IPS-18a (cell line): ENCODE data around the gene SLC39A11.
"Not testable (repeated sequence)": the region's sequence is repeated elsewhere in the genome, so short reads cannot be mapped to it uniquely, and the experiment has no call there.

ENCODE experiments used
- H3K27ac ChIP-seq: one replicate; pipeline ENCODE4 v1.5.1; 2013; ENCODE audit warnings: low read length
- H3K27me3 ChIP-seq: one replicate; pipeline ENCODE4 v1.6.1; 2013; ENCODE audit warnings: mild to moderate bottlenecking, low read length; ENCODE audit not compliant: control insufficient read depth, insufficient read depth
- H3K36me3 ChIP-seq: one replicate; pipeline ENCODE4 v1.6.1; 2013; ENCODE audit warnings: low read depth, low read length; ENCODE audit not compliant: control insufficient read depth
- H3K4me1 ChIP-seq: one replicate; pipeline ENCODE4 v1.6.1; 2013; ENCODE audit warnings: low read depth, low read length; ENCODE audit not compliant: control insufficient read depth
- H3K4me3 ChIP-seq: one replicate; pipeline ENCODE4 v1.5.1; 2013; ENCODE audit warnings: low read length
- H3K9ac ChIP-seq: one replicate; pipeline ENCODE4 v1.6.1; 2013; ENCODE audit warnings: mild to moderate bottlenecking, low read length, moderate library complexity
- H3K9me3 ChIP-seq: one replicate; pipeline ENCODE4 v1.6.1; 2013; ENCODE audit warnings: low read depth, low read length; ENCODE audit not compliant: control insufficient read depth

The SLC39A11 gene

DNA sequence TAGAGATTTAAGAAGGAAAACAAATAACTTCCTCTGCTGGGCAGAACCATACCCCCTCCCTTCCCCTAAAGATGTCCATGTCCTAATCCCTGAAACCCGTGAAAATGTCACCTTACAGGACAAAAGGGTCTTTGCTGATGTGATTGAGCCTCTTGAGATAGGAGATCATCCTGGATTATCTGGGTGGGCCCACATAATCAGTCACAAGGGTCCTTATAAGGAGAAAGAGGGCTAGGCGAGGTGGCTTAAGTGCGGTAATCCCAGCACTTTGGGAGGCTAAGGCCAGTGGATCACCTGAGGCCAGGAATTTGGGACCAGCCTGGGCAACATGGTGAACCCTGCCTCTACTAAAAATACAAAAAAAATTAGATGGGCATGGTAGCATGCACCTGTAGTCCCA, 12.0 kb upstream of the SLC39A11 start:
- H3K9ac ChIP-seq, result no peak overlapping the region
- no peak overlapping the region for H3K27ac ChIP-seq
- no peaks in the 10 kb centered on the region for H3K27me3 ChIP-seq
- no peaks in the 10 kb centered on the region for H3K36me3 ChIP-seq
- H3K4me3 ChIP-seq, result no peak overlapping the region
- H3K9me3 ChIP-seq, result no peaks in the 10 kb centered on the region
- H3K4me1 ChIP-seq, result no peaks in the 10 kb centered on the region

- H3K27ac ChIP-seq, result no peak overlapping the region
- H3K9ac ChIP-seq, result no peak overlapping the region
- no peaks in the 10 kb centered on the region for H3K9me3 ChIP-seq
- no peaks in the 10 kb centered on the region for H3K27me3 ChIP-seq
- no peak overlapping the region for H3K4me3 ChIP-seq
- H3K4me1 ChIP-seq, result no peaks in the 10 kb centered on the region
- H3K36me3 ChIP-seq, result no peaks in the 10 kb centered on the region
Measured at GRCh38 chr17:73103641-73104335, 11.3 kb upstream of the SLC39A11 start.

DNA sequence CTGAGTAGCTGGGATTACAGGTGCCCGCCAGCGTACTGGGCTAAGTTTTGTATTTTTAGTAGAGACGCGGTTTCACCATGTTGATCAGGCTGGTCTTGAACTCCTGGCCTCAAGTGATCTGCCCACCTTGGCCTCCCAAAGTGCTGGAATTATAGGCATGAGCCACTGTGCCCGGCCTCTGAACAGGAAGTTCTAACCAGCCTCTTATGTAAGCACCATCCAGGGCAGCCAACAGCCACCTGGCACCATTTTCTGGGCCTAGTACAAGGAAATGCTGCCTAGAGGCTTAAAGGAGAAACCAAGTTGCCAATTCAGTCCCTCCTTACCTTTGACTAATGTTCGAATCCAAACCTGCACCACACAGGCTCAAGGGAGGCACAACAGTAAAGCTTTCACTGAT, 8.5 kb upstream of the SLC39A11 start:
- Histone ChIP-seq H3K4me1 (no peaks in the 10 kb centered on the region), H3K9ac (no peak overlapping the region), H3K27me3 (no peaks in the 10 kb centered on the region), H3K9me3 (no peaks in the 10 kb centered on the region), H3K36me3 (no peaks in the 10 kb centered on the region), H3K27ac (no peak overlapping the region), H3K4me3 (no peak overlapping the region)

- H3K9me3 ChIP-seq, result no peaks in the 10 kb centered on the region
- H3K4me3 ChIP-seq, result no peak overlapping the region
- H3K36me3 ChIP-seq, result no peaks in the 10 kb centered on the region
- no peak overlapping the region for H3K27ac ChIP-seq
- H3K9ac ChIP-seq, result no peak overlapping the region
- H3K4me1 ChIP-seq, result no peaks in the 10 kb centered on the region
- H3K27me3 ChIP-seq, result no peaks in the 10 kb centered on the region
Measured at GRCh38 chr17:73100363-73100762, 7.9 kb upstream of the SLC39A11 start.

- H3K27me3 ChIP-seq, result no peaks in the 10 kb centered on the region
- no peak overlapping the region for H3K4me3 ChIP-seq
- no peak overlapping the region for H3K27ac ChIP-seq
- H3K4me1 ChIP-seq, result no peaks in the 10 kb centered on the region
- H3K9ac ChIP-seq, result no peak overlapping the region
- no peaks in the 10 kb centered on the region for H3K9me3 ChIP-seq
- H3K36me3 ChIP-seq, result no peaks in the 10 kb centered on the region
Measured at GRCh38 chr17:73099511-73099910, 7.0 kb upstream of the SLC39A11 start.

DNA sequence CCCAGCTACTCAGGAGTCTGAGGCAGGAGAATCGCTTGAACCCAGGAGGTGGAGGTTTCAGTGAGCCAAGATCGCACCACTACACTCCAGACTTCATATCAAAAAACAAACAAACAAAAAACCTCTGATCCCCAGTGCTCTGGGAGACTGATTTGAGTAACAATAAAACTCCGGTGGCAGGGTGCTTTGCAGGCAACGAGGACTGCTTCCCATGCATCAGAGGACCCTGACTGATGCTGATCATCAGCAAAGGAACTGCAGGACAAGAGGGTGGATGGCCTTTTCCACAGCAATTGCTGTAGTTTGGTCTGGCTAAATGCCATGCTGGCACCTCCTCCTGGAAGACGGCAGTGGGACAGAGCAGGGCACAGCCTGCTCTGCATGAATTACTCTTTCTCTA, 6.4 kb upstream of the SLC39A11 start:
- no peaks in the 10 kb centered on the region for H3K27me3 ChIP-seq
- no peak overlapping the region for H3K9ac ChIP-seq
- H3K9me3 ChIP-seq, result no peaks in the 10 kb centered on the region
- H3K27ac ChIP-seq, result no peak overlapping the region
- H3K4me3 ChIP-seq, result no peak overlapping the region
- H3K36me3 ChIP-seq, result no peaks in the 10 kb centered on the region
- H3K4me1 ChIP-seq, result no peaks in the 10 kb centered on the region

- H3K9me3 ChIP-seq, H3K27me3 ChIP-seq, H3K4me1 ChIP-seq, H3K27ac ChIP-seq, H3K9ac ChIP-seq, H3K36me3 ChIP-seq, H3K4me3 ChIP-seq: not testable (repeated sequence)
Measured at GRCh38 chr17:73097973-73098765, 5.7 kb upstream of the SLC39A11 start.

GRCh38 chr17:73096866-73097265, 4.4 kb upstream of the SLC39A11 start:
- Histone ChIP-seq H3K27me3 (no peaks in the 10 kb centered on the region), H3K4me1 (peaks cover 4% of the 10 kb centered on the region), H3K4me3 (no peak overlapping the region), H3K36me3 (no peaks in the 10 kb centered on the region), H3K27ac (no peak overlapping the region), H3K9ac (no peak overlapping the region), H3K9me3 (no peaks in the 10 kb centered on the region)

- Histone ChIP-seq H3K36me3 (no peaks in the 10 kb centered on the region), H3K27ac (no peak overlapping the region), H3K9ac (no peak overlapping the region), H3K4me3 (no peak overlapping the region), H3K4me1 (peaks cover 9% of the 10 kb centered on the region), H3K9me3 (no peaks in the 10 kb centered on the region), H3K27me3 (no peaks in the 10 kb centered on the region)
Measured at GRCh38 chr17:73096211-73096610, 3.7 kb upstream of the SLC39A11 start.

- no peak overlapping the region for H3K27ac ChIP-seq
Measured at GRCh38 chr17:73093286-73093685, 798 bp upstream of the SLC39A11 start.

GRCh38 chr17:73091770-73092522, 542 bp downstream of the SLC39A11 start:
- Histone ChIP-seq H3K27me3 (no peaks in the 10 kb centered on the region), H3K9ac (no peak overlapping the region), H3K4me1 (peaks cover 16% of the 10 kb centered on the region), H3K27ac (no peak overlapping the region), H3K4me3 (peak overlapping the region; percentile 70), H3K36me3 (no peaks in the 10 kb centered on the region), H3K9me3 (no peaks in the 10 kb centered on the region)

More at GRCh38 chr17:73093286-73093685, 798 bp upstream of the SLC39A11 start:
- Histone ChIP-seq H3K9me3 (no peaks in the 10 kb centered on the region), H3K4me1 (peaks cover 16% of the 10 kb centered on the region), H3K4me3 (no peak overlapping the region), H3K27me3 (no peaks in the 10 kb centered on the region), H3K9ac (no peak overlapping the region), H3K36me3 (no peaks in the 10 kb centered on the region)
